Hematopoietic multipotent progenitor cell treated with erythropoietin and hydrocortisone succinate and interleukin-3 and kit ligand, for 4 days (in vitro differentiated cells): ENCODE data around the gene MMP24.
"Not testable (repeated sequence)": the region's sequence is repeated elsewhere in the genome, so short reads cannot be mapped to it uniquely, and the experiment has no call there.

ENCODE experiments used
- DNase-seq: peaks from one replicate; pipeline ENCODE4 v3.0.0-alpha.2; 2015

MMP24 gene

GRCh38 chr20:35262321-35262720 is 35.8 kb downstream of the MMP24 start:
- DNase-seq = not testable (repeated sequence)

- not testable (repeated sequence) for DNase-seq
These were observed 36.4 kb downstream of the MMP24 start for GRCh38 chr20:35262731-35263531.

- no peak for DNase-seq
These were observed 37.2 kb downstream of the MMP24 start for GRCh38 chr20:35263532-35264341.

GRCh38 chr20:35264755-35265154 is 38.3 kb downstream of the MMP24 start:
- peak; percentile 49 for DNase-seq

- DNase-seq = no peak
These were observed 40.6 kb downstream of the MMP24 start for GRCh38 chr20:35267092-35267491.

GRCh38 chr20:35269055-35269781 is 42.7 kb downstream of the MMP24 start:
- peak; percentile 79 for DNase-seq

GRCh38 chr20:35270021-35270902 is 43.8 kb downstream of the MMP24 start:
- no peak for DNase-seq

GRCh38 chr20:35271073-35271882 is 44.8 kb downstream of the MMP24 start:
- no peak for DNase-seq

- no peak for DNase-seq
These were observed 45.4 kb downstream of the MMP24 start for GRCh38 chr20:35271904-35272303.

GRCh38 chr20:35273449-35274171 is 47.1 kb downstream of the MMP24 start:
- no peak for DNase-seq

GRCh38 chr20:35274172-35275092 is 47.9 kb downstream of the MMP24 start:
- no peak for DNase-seq

GRCh38 chr20:35275741-35276251 is 49.3 kb downstream of the MMP24 start:
- DNase-seq = no peak

GRCh38 chr20:35276408-35276807 is 49.9 kb downstream of the MMP24 start:
- no peak for DNase-seq

- no peak for DNase-seq
These were observed 50.6 kb downstream of the MMP24 start for GRCh38 chr20:35277127-35277526.

GRCh38 chr20:35277531-35278395 is 51.3 kb downstream of the MMP24 start, which contains the start of gene MMP24OS:
Gene MMP24OS, minus strand, starts transcription at chr20:35278122. Its CDS starts 193 bp downstream, at chr20:35277929.
- peak; percentile 97 for DNase-seq

- DNase-seq = no peak
These were observed 52.5 kb downstream of the MMP24 start for GRCh38 chr20:35279040-35279439.

GRCh38 chr20:35279533-35280174 is 53.2 kb downstream of the MMP24 start:
- DNase-seq = no peak

- no peak for DNase-seq
These were observed 54.0 kb downstream of the MMP24 start for GRCh38 chr20:35280523-35280922.
